HG03064 (cell line): Measurements from ENCODE around the gene C10orf53.
"Not testable (repeated sequence)": the region's sequence is repeated elsewhere in the genome, so short reads cannot be mapped to it uniquely, and the experiment has no call there.

Experiments
- ATAC-seq: cut with Tn5 transposase; IDR thresholded peaks from one replicate; pipeline ENCODE4 v1.9.1; 2021; ENCODE audit warnings: low read depth; ENCODE audit not compliant: unreplicated experiment

Gene C10orf53

DNA sequence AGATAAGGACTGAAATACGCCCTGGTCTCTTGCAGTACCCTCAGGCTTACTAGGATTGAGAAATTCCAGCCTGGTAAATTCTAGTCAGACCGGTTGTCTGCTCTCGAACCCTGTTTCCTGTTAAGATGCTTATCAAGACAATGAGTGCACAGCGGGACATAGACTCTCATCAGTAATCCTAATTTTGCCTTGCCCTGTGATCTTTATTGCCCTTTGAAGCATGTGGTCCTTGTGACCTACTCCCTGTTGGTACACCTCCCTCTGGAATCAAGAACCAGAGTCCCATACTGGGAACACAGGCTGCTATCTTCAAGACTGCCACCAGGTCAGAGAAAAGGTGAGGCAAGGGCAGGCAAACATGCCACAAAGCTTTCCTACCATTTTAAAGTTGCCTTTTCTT lies 7.2 kb downstream of the C10orf53 start:
- no peak for ATAC-seq

DNA sequence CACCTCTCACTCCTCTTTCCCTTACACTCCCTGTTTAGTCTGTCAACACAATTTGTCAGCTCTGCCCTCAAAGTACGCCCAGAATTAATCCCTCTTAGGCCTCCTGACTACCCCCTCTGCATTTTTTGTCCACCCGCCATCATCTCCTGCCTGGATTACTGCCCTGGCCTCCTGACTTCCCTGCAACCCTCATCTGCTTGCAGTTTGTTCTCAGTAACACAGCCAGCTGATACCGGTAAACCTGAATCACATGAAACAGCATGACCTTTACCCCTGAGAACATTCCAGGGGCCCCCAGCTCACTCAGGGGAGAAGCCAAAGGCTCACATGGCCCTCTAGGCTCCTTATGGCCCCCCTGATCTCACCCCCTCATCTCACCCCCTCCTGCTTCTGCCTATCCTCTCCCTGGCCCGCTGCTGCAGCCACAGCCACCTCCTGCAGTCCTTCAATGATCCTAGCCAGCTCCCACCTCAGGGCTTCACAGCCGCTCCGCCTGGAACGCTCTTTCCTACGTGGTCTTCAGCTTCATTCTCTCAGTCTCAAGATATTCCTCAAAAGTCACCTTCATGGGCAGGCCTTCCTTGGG lies 8.9 kb downstream of the C10orf53 start:
- no peak for ATAC-seq

DNA sequence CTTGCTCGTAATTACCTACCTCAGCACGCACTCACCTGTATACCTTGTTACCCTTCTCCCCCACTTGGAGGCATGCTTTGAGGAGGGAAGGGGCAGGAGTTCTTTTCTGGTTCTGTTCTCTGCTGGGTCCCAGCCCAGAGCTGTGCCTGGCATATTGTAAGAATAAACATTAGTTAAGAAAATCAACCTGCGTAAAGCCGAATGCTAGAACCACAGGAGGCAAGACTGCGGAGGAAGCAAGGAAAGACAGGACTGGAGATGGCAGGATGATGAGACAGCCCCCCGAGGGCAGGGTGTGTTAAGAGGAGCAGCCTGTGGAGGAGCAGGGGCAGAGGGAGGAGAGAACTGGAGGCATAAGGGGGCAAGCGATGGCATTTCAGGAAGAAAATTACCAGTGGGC lies 9.5 kb downstream of the C10orf53 start:
- no peak for ATAC-seq

DNA sequence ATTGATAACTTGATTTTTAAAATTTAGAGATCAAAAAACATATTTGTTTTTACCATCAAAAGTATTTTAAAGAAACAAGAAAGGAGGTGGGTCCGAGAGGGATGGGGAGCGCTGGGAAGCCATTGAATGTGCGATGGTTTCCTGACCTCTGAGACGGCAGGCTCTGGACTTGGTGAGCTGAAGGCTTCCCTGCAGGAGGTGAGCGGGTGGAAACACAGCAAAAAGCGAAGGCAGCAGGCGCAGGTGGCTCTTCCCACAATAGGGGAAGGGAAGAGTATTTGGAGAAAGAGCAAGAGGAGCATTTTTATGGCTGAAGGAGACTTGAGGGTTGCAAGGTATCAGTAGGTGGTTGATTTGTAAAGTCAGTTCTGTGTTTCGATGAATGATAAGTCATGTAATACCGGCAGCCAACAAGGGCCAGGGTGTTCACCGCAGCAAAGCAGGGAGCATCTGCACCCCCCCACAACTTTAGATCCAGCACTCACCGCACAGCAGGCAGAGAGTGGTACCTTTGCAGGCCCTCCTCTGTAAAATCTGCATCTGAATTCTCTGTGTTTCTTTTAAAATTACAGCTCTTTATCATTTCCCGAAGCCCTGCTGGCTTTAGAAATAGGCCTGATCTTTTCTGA lies 10.5 kb downstream of the C10orf53 start:
- ATAC-seq, result no peak

DNA sequence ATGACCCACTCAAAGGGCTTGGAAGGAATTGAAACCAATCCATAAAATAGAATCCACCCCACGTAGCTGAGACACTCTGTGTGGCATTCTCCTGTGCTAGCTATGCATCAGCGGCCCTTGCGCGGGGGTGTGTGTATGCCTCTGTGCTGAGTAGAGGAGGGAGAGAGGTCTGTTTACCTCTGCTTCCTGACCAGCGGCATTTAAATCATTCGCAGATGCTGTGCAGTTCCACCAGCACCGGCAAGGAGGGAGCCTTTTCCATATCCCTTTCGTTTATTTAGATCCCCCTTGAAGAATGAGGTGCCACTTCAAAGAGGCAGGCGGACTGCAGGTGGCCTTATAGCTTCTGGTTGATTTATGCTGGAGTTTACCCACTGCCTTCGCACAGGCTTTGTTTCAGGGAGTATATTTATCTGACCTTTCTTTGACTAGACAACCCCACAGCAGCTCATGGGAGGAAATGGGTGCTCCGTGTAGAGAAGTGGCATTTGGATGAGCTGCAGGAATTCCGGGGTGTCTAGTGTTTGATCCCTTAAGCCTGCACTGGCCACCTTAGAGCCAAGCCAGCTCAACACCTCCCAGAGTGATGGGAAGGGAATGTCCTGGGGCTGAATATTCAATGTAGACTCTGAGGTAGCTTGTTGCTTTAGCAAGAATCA lies 11.4 kb downstream of the C10orf53 start:
- no peak for ATAC-seq

DNA sequence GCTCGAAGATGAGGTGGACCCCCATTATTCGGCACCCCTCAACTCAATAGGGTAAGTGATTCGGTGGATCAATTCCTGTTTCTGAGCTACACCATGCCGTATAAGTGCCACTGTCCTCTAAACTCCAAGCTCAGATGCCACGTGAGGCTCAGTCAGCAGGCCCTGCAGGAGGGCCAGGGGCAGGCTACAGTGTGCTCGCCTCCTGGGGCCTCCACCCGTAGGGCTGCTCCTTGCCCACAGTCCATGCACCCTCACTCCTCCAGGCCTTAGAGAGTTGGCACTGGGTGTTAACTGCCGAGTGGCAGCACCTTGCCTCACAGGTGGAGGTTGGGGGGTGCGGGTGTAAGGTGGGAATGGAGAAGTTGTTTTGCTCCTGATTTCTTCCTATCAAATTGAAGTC lies 12.1 kb downstream of the C10orf53 start:
- ATAC-seq, result no peak

DNA sequence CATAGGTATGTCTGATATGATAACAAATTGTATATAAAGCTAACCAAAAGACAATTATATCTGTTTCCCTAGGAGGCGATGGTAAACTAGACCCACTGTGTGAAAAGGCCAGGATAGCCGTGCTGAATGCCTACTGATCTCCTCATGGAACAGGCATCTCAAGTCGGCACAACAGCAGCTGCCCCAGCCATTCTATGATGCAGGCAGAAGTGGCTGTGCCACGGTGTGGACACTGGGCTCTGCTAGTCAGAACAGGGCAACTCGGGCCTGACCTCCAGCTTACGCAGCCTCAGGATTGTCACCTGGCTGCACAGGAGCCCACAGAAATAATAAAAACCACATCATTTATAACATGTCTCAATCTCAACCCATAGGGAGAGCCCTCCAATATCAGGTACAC lies 15.0 kb downstream of the C10orf53 start:
- ATAC-seq, result no peak

DNA sequence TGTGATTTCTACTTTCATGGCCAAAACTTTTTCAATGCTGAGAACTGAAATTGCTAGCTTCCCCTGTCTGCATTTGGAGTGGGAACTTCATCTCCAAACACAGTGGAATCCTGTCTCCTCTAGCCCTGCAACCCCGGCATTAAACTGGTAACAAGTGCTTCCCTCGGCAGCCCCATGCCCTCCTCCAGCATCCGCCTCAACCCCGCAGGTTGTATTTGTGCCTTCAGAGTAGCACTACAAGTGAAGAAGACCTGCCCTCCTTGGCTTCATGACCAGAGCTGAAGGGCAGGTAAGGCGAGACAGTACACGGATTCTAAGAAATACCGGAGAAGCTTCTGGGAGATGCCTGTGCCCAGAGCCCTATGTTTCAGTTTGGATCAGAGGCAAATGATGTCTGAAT lies 16.9 kb downstream of the C10orf53 start:
- ATAC-seq, result no peak

DNA sequence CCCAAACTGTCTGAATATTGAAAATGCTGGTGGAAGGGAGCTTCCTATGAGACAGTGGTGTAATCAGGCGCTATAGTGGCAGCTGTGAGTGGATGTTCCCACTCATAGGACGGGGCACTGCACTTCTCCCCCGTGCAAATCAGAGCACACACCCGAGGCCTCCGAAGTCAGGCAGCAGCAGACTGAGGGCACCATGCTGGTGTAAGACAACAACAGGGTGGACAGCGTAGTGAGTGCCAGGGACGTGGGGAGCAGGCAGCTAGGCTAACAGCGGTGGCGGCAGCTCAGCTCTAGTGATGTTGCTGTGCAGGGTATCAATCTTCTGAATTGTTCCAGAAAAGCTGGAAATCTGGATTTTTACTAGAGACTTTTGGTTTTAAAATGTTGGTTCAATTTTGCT lies 19.2 kb downstream of the C10orf53 start:
- ATAC-seq, result no peak

DNA sequence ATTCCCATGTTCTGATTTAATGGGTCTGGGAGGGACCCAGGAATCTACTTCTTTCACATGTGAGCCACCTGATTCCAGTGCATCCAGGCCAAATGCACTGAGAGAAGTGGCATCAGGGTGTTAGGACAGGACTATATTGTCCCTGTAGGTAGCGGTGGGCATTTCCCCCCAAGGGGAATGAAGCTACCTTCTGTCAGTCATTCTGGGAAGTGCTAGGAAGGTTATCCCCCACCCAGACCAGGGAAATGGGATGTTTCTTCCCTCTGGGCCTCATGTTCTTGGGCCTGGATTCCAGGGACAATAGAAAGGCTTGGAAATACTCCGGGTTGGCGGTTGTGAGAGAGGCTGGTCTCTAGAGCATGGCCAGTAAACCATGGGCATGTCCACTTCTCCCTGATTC lies 20.8 kb downstream of the C10orf53 start:
- ATAC-seq, result no peak

DNA sequence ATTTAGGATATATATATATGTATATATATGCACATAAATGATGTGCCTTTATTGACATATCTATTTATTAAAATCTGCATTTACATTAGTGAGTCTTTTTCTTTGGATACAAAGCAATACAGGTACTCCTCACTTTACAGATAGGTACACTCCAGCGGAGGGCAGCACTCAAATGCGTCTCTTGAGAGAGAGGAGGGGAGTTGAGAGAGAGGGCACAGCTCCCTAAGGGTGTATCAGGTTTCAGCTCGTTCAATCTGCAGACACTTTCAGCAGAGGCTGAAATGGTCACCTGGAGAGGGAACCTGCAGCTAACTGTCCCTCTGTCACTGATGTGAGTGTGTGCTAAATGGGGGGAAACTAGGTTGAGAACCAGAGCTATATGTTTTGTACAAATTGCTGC lies 21.5 kb downstream of the C10orf53 start:
- no peak for ATAC-seq

DNA sequence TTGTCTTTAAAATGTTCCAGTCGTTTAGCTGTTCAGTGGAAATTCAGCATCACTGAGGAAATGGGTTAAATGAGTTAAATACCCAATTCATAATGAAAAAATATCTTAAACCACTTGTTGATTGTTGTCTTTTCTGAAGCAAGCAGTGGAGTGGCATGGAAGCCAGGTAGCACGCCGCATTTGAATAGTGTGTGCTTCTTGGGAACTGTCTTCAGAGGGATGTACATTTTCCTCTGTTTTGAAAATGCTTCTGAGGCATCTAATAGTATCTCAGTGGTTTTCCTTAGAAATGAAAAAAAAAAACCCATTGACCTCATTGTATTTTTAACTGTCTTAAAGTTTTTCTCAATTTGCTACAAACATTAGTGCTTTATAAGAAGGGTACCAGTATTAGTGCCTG lies 28.1 kb downstream of the C10orf53 start:
- no peak for ATAC-seq

DNA sequence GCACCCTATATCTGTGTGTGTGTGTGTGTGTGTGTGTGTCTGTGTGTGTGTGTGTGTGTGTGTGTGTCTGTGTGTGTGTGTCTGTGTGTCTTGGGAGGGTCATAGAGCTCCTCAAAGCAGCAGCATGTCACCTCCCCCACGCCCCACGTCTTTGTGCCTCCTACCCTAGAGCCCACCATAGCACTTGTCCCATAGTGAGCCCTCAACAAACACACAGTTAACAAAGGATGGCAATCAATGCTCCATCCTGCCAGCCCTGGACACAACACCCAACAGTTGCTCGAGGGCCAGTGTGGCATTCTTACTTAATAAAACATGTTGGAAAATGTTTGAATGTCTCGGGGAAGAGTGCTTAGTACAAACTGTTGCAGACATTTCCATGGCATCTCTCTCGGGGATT lies 30.5 kb downstream of the C10orf53 start:
- ATAC-seq, result no peak

DNA sequence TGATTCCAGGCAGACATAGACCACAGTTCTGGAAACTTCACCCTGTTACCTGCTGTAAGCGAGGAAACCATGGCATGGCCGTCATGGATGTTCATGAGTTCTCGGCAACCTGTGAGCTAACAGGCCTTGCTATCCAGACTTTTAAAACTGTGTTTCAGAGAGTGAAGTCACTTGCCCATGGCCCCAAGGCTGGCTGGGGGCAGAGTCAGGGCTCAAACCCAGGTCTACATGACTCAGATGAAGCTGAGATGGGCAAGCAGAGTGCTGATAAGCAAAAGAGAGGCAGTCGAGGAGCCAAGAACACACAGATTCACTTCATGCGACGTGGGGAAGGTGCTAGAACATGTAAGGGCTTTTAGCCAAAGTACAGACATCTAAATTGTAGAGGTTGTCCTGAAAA lies 31.5 kb downstream of the C10orf53 start:
- no peak for ATAC-seq

DNA sequence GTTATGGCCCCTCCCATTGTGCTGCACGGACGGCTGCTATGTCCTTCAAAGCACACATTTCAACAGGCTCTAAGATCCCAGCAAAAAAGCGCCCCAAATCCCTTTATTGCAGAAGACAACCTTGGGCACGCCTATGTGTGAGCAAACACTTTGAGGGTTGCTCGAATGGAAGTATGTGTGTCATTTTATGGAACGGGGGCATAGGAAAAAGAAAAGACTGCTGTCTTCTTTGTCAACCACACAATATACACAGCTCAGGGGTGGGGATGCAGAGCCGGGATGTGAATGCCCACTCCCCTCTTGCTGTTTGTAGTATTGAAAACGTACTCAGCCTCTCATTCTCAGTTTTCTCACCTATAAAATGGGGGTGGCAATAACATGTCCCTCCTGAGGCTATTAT lies 32.0 kb downstream of the C10orf53 start:
- ATAC-seq, result no peak

DNA sequence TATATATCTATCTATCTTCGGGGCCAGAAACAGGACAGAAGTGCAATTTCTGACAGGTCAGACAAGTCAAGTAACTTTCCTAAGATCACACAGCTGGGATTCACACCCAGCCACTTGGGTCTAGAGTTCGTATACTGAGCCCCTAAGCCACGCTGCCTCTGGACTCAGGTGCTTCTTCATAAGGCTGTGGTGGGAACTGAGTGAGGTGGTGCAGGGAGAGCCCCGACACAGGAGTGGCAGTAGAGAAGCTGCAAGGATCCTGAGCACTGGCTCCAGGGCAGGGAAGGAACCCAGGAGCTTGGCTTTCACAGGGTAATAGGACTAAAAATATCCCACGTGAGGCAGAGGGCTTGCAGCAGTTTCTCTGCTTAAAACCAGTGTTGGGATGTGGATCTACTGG lies 33.8 kb downstream of the C10orf53 start:
- ATAC-seq, result no peak

DNA sequence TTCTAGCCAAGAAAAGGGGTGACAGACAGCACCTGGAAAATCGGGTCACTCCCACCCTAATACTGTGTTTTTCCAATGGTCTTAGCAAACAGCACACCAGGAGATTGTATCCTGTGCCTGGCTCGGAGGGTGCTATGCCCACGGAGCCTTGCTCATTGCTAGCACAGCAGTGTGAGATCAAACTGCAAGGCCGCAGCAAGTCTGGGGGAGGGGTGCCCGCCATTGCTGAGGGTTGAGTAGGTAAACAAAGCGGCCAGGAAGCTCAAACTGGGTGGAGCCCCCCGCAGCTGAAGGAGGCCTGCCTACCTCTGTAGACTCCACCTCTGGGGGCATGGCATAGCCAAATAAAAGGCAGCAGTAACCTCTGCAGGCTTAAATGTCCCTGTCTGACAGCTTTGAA lies 35.7 kb downstream of the C10orf53 start:
- ATAC-seq, result not testable (repeated sequence)

DNA sequence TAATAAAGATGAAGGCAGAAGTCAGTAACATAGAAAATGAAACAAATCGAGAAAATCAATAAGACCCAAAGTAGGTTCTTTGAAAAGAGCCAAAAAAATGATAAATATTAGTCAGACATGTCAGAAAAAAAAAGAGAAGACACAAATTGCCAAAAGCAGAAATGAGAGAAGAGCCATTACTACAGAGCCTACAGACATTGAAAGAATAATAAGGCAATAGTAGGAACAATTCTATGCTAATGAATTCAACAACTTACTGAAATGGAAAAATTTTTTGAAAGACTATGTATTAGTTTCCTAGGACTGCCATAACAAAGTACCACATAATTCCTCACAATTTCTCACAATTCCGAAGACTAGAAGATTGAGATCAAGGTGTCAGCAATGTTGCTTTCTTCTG lies 47.1 kb downstream of the C10orf53 start:
- ATAC-seq, result no peak

DNA sequence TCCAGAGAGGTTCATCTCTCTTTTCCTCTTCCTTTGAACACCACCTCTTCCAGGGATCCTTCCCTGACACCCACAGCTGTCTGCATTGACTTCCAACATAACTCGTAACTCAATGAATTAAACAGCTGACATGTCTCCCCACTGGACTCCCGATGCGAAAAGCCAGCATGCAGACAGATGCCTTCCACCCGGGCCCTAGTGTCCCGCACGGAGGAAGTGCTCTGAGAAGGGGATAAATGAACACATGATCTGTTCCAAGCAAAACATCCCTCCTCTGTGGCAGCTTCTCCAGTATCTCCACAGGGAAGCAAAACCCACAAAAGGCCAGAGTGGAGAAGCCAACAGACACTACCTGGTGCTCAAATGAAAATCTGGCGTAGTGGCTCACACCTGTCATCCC lies 54.4 kb downstream of the C10orf53 start:
- ATAC-seq, result no peak

DNA sequence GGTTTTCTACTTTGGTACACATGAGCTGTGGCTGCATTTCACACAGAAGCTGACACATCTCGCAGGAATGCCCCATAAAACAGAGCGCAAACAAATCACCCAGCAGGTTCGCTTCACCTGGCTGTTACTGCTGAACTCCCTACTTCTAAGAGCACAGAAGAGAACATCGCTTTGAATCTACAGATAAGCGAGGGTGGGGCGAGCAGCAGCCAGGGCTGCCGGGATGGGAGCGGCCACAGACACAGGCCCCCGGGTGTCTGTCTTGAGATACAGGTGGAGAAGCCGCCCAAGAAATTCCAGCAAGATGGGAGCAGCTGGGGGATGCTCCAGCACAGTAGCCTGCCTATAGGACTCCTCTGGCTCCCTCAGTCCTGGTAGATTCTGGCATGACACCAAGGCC lies 55.2 kb downstream of the C10orf53 start:
- ATAC-seq, result no peak

DNA sequence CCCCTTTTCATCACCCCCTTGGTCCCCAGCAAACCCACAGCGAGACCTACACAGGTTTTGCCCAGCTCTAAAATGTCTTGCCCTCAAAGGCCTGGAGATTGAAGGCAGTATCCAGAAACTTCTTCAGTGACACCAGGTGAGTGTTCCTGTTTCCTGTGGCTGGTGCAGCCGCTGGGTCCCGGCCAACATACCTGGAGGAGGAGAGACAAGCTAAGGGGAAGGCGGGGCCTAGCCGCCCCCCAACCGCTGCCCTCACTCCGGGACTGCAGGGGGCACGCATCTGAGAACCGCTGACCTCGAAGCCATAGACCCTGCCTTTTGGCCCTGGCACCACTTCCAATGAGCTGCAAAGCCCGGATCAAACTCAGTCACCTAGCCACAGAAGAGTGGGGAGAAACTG lies 55.7 kb downstream of the C10orf53 start:
- ATAC-seq, result no peak

DNA sequence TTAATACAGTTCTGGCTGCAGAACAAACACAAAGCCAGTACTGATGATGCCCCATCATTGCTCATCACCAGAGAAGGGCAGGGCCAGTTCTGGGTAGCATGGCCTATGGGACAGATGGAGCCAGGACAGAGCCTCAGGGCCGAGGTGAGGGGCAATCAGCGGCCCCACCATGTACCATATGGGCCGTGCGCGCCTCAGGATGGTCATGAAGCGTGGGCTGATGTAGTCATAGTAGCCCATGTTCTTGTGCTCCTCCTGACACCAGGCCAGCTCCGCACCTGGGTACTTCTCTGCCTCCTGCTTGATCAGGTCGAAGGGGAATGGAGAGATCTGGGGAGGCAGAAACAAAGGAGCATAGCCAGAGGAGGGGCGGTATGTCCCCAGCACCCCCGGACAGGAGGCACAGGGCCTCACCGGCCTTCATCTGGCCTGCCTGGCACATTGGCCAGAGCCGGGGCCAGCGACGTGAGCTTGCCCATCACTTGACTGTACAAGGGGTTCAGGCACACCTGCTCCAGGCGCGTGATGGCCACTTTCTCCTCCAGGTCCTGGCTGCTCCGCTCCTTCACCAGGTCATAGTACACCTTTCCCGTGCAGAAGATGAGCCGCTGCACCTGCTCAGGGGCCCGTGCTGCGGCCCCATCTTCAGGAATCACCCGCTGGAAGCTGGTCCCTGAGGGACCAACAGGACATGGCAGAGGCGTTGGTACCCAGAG lies 56.6 kb downstream of the C10orf53 start:
- ATAC-seq, result no peak
